Rectal smooth muscle tissue (tissue), 1 donor: ENCODE measurements around the gene CIZ1.
A peak's percentile ranks its signal among the peaks of the same experiment; 100 is the strongest.

Source experiments
- H3K27ac ChIP-seq: one replicate; pipeline ENCODE4 v1.7.0; 2013; ENCODE audit warnings: low read depth, low read length, inconsistent platforms
- H3K27me3 ChIP-seq: one replicate; pipeline ENCODE4 v1.7.0; 2013; ENCODE audit warnings: low read length; ENCODE audit not compliant: control insufficient read depth, insufficient read depth
- H3K36me3 ChIP-seq: one replicate; pipeline ENCODE4 v1.7.0; 2013; ENCODE audit warnings: low read length; ENCODE audit not compliant: control insufficient read depth, insufficient read depth
- H3K4me1 ChIP-seq: one replicate; pipeline ENCODE4 v1.7.0; 2013; ENCODE audit warnings: low read length; ENCODE audit not compliant: control insufficient read depth, insufficient read depth
- H3K4me3 ChIP-seq: one replicate; pipeline ENCODE4 v1.7.0; 2013; ENCODE audit warnings: low read length
- H3K9ac ChIP-seq: one replicate; pipeline ENCODE4 v1.7.0; 2013; ENCODE audit warnings: low read length

Gene CIZ1

DNA sequence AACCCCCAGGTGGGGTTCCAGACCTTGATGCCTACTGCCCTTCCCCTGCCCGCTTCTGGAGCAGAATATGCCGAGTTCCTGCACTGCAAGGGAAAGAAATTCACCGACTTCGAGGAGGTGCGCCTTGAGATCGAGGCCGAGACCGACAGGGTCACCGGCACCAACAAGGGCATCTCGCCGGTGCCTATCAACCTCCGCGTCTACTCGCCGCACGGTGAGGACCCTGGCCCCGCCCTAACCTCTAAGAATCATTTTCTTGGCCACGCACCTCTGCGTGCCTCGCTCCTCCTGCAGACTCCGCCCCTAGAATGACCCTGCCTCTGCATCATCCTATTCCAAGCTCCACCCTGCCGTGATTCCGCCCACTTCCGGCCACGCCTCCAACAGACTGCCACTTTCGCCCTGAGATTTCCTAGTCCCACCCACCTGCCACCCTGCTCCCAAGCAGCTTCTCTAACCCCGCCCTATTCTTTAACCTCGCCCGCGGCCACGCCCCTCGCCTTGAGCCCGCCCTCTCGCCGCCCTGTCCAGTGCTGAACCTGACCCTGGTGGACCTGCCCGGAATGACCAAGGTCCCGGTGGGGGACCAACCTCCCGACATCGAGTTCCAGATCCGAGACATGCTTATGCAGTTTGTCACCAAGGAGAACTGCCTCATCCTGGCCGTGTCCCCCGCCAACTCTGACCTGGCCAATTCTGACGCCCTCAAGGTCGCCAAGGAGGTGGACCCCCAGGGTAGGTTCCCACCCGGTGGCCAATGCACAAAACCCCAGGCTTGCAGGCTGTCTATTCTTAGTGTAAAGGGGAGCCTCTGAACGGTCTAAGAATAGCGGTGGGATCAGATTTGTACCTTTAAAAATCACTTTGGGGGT is 27.4 kb upstream of the CIZ1 start:
- Histone ChIP-seq H3K27ac (no peak overlapping the region), H3K27me3 (no peaks in the 10 kb centered on the region), H3K36me3 (no peaks in the 10 kb centered on the region), H3K9ac (no peak overlapping the region), H3K4me3 (peak overlapping the region; percentile 59), H3K4me1 (peaks cover 2% of the 10 kb centered on the region)

DNA sequence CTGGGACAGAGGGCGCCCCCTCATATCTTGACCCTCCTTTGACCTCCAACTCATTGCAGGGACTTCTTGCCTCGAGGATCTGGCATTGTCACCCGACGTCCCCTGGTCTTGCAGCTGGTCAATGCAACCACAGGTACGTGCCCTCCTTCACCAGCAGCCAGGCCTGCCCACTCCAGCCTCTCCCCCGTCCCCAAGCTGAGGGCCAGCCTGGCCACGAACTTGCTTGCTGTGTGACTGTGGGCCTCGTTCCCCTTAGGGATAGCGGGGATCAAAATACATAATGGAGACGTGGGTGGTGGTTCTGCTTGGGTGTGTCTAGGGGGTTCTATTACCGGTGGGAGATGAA is 26.8 kb upstream of the CIZ1 start:
- H3K27me3 ChIP-seq: no peaks in the 10 kb centered on the region
- H3K36me3 ChIP-seq: no peaks in the 10 kb centered on the region
- no peak overlapping the region for H3K9ac ChIP-seq
- peaks cover 2% of the 10 kb centered on the region for H3K4me1 ChIP-seq
- no peak overlapping the region for H3K27ac ChIP-seq
- peak overlapping the region; percentile 59 for H3K4me3 ChIP-seq

DNA sequence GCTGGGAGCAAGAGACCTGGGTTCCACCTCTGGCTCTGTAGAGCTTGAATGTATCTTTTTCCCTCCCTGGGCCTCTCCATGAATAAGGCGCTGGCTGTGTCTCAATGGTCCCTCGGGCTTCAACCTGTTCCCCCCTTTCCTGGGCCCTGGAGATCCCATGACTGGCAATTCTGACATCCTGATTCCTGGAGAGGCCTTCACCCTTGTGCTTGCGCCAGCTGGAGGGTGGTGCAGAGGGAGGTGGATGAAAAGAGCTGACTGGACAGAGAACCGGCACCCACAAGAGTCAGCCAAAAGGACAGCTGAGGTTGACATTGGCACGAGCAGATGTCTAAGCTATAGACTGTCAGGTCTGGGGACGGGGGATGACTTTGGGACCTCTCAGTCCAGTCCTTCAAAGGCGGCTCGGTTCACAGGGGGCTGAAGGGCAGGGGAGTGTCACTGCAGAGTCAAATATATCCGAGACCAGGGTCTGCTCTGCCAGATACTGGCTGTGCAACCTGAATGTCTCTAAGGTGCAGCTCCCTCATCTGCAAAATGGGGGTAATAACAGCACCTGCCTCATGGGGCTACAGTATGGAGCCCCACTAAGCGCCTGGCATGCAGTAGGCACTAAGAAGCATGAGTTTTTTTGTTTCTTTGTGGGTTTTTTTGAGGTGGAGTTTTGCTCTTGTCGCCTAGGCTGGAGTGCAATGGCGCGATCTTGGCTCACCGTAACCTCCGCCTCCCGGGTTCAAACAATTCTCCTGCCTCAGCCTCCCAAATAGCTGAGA is 25.6 kb upstream of the CIZ1 start:
- Histone ChIP-seq H3K36me3 (no peaks in the 10 kb centered on the region), H3K9ac (no peak overlapping the region), H3K27ac (no peak overlapping the region), H3K4me1 (peaks cover 2% of the 10 kb centered on the region), H3K4me3 (no peak overlapping the region), H3K27me3 (no peaks in the 10 kb centered on the region)

DNA sequence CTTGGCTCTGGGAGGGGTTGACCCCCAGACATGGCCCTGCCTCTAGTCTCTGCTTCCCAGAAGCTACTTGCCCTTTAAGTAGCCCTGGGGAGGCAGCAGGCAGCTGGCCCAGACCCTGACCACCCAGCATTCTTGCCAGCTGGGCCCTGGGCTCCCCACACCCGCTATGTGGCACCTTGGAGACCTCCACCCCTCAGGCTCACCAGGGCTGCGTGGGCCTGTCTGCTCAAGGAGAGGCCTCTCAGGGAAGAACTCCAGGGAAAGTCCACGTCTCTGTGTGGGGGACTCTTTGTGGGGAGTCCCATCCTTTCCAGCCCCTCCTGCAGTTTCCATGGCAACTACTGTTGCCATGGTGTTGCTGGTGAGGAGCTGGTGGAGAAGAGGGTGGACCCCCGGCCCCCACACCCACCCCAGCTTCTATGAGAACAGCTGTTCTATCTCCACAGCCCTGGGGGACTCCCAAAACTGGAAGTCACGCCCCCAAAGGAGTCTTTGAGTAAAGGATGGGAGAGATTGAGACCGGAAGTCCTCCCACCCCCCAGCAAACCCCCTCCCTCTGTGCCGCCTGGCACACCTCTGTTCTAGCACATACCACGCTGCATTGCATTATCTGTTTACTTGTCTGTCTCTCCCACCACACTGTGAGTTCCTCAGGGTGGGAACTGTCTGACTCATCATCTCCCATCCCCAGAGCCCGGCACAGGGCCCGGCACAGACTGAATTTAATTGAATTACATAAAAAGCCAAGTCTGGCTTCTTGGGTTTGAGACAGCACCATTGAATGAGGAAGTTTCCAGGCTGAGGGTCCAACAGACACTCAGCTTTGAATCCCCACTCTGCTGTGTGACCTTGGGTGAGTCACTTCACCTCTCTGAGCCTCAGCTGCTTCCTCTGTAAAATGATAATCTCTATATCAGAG is 24.4 kb upstream of the CIZ1 start:
- Histone ChIP-seq H3K27ac (peak overlapping the region; percentile 24), H3K4me3 (no peak overlapping the region), H3K9ac (no peak overlapping the region), H3K27me3 (no peaks in the 10 kb centered on the region), H3K36me3 (no peaks in the 10 kb centered on the region), H3K4me1 (peaks cover 2% of the 10 kb centered on the region)

DNA sequence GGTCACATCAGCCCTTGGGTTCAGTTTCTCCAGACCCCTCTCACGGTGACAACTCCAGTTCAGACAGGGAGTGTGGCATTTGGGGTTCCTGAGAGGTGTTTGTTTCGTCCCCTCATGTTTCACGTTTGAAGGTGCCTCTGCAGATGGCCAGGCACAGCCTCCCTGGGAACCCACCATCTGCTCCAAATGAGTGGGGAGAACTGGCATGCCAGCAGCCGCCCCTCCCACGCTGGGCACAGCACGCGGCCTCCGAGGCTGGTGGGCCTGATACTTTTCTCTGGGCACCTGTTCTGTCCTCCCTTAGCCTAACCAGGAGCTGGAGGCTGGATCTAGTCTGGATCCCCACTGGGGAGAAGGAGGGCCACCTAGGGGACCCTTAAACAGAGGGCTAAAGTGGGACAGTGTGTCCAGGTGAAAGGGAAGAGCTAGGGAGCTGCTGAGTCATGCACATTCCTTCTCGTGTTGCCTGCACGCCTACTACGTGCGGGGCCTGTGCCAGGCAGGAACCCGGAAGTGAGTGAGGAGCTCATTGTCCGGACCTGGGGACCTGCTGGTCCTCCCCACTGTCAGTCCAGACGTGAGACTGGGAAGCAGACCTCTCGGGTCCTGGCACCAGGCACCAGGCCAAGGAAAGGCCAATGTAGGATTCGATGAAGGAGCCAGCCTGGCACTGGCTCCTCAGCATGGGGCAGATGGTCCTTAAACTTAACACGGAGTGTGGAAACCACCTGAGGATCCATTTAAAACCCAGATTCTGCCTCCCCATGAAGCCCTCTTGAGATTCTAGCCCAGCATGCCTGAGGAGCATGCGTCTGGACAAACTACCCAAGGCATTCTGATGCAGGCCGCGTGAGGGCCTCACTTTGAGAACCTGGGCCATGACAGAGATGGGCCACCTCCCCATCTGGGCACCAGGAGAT is 23.5 kb upstream of the CIZ1 start:
- H3K4me1 ChIP-seq: peaks cover 2% of the 10 kb centered on the region
- H3K27ac ChIP-seq: peak overlapping the region; percentile 24
- H3K4me3 ChIP-seq: no peak overlapping the region
- H3K9ac ChIP-seq: no peak overlapping the region
- no peaks in the 10 kb centered on the region for H3K27me3 ChIP-seq
- no peaks in the 10 kb centered on the region for H3K36me3 ChIP-seq

DNA sequence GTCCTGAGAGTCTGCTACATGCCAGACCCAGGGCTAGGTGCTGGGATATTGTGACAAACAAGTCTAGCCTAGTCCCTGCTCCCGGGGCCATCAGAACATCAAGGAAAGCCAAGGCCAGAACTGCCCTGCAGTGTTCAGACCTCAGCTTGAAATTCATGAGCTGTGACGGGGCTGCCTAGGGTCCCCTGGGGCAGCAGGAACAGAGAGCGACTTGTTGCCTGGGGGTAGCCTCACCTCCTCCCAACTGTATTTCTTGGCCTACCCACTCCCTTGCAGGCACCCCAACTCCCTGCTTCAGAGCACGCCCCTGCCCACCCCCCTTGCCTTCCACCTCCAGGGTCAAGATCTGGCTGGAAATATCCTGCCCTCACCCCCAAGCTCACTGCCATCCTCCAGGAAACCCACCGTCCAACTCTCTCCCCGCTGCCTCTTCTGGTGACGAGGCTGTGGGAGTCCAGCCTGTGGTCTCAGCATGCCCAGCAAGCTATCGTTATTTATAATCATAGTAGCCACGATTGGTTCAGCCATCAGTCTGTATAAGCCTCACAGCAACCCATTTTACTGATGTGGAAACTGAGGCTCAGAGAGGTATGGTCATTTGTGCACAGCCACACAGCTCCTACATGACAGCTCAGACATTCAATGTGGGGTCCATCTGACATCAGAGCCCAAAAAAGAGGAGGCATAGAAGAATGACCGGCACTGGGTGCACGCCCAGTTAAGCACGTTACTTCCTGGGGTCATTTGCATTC is 22.6 kb upstream of the CIZ1 start:
- H3K9ac ChIP-seq: no peak overlapping the region
- no peaks in the 10 kb centered on the region for H3K27me3 ChIP-seq
- H3K36me3 ChIP-seq: no peaks in the 10 kb centered on the region
- peaks cover 2% of the 10 kb centered on the region for H3K4me1 ChIP-seq
- H3K4me3 ChIP-seq: no peak overlapping the region
- no peak overlapping the region for H3K27ac ChIP-seq

DNA sequence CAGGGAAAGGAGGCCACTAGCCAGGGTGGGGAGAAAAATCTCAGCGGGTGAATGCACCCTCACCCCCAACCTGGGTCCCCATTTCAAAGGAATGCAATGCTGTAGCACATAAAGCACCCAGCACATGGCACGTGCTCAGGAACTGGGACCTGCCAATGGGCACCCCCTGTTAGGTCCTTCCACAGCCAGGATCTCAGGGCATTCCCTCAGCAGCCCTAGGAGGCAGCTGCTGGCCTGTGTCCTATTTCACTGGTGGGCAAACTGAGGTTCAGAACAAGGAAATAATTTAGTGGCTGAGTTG is 20.6 kb upstream of the CIZ1 start:
- Histone ChIP-seq H3K4me3 (no peak overlapping the region), H3K27ac (no peak overlapping the region), H3K4me1 (peaks cover 2% of the 10 kb centered on the region), H3K9ac (no peak overlapping the region), H3K36me3 (no peaks in the 10 kb centered on the region), H3K27me3 (no peaks in the 10 kb centered on the region)

DNA sequence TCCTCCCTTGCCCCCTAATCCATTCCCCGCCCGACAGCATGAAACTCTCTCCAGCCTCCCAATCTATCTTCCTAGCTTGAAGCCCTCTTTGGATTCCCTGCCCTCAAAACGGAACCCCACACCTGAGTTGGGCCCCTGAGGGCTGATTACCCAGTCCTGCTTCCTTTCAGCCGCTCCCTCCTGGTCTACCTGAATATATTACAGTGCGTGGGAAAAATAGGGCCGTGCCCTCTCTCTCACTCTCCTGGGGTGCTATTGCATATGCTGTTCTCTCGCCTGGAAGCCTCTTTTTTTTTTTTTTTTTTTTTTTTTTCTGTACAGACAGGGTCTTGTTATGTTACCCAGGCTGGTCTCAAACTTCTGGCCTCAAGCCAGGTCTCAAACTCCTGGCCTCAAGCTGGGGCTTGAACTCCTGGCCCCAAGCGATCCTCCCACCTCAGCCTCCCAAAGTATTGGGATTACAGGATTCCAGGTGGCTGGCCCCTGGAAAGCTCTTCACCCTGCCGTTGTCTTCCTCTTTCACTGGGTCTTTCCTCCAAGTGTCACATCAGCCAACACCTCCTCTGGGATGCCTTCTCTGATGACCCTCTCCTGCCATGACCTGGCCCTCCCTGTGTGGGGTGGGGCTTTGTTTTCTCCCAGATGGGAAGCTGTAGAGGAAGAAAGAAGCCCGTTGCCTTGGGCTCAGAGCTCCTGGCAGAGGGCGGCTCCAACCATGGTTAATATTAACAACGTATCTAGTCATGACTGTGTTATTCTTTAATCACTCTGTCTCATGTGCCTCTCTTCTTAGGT is 20.0 kb upstream of the CIZ1 start:
- H3K9ac ChIP-seq: no peak overlapping the region
- H3K27ac ChIP-seq: no peak overlapping the region
- H3K4me3 ChIP-seq: no peak overlapping the region
- H3K27me3 ChIP-seq: no peaks in the 10 kb centered on the region
- no peaks in the 10 kb centered on the region for H3K36me3 ChIP-seq
- peaks cover 1% of the 10 kb centered on the region for H3K4me1 ChIP-seq

DNA sequence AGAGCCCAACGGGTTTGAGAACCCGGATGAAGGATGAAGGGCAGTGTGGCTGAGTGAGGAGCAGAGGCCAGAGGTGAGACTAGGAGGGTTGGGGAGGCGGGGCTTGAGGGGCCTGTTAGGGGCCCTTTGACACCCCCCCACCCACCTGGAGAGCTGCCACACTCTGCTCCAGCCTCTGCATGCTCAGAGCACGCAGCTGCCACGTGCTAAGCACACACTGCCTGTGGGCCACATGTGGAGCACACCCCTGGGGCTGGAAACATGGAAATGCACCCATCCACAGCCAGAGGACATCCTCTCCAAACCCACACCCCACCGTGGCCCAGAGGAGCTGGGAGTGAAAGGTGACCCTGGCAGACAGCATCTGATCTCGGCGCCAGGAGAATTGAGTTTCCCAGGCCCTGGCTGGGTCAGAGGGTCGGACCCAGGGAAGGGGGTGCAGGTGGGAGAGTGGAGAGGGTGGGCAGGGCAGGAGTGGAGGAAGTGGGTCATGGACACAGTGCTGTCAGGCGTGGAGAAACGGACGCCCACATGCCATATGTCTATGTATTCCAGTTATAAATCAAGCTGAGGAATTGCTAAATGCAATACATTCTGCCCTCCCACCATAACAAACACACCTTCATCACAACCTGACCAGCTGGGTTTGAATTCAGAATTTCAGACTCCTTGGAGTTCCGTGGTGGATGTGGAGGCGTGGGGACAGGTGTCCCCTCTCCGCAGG is 17.7 kb upstream of the CIZ1 start:
- H3K4me3 ChIP-seq: no peak overlapping the region
- H3K4me1 ChIP-seq: no peaks in the 10 kb centered on the region
- H3K27me3 ChIP-seq: peaks cover 6% of the 10 kb centered on the region
- H3K27ac ChIP-seq: no peak overlapping the region
- no peaks in the 10 kb centered on the region for H3K36me3 ChIP-seq
- H3K9ac ChIP-seq: no peak overlapping the region

DNA sequence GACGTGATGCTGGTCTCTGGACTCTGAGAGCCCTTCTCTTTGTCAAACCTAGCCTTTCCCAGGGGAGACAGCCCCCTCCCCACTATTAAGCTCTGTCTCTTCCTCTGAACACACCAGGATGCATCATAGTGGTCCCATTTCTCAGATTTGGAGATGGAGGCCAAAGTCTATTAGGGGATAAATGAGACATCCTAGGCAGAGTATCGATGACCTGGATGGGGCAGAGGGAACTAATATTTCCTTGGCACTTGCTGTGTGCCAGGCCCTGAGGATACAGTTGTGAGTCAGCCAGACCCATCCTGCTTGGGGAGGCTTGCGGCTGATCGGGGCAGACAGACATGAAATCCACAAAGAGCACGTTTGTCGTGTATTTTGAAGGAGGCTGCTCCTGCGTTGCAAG is 17.0 kb upstream of the CIZ1 start:
- H3K4me1 ChIP-seq: no peaks in the 10 kb centered on the region
- peaks cover 7% of the 10 kb centered on the region for H3K27me3 ChIP-seq
- H3K4me3 ChIP-seq: no peak overlapping the region
- H3K27ac ChIP-seq: no peak overlapping the region
- no peak overlapping the region for H3K9ac ChIP-seq
- no peaks in the 10 kb centered on the region for H3K36me3 ChIP-seq
